Measurements from ENCODE around the gene S100PBP. TPM values are rescaled to one million over a fixed set of nuclear protein-coding genes. Genes with fewer than 3 reads are reported as not detected.
"Not testable (repeated sequence)": the region's sequence is repeated elsewhere in the genome, so short reads cannot be mapped to it uniquely, and the experiment has no call there.

Gene S100PBP
- polyA plus RNA-seq, 1 donor = 23.7 TPM

DNA sequence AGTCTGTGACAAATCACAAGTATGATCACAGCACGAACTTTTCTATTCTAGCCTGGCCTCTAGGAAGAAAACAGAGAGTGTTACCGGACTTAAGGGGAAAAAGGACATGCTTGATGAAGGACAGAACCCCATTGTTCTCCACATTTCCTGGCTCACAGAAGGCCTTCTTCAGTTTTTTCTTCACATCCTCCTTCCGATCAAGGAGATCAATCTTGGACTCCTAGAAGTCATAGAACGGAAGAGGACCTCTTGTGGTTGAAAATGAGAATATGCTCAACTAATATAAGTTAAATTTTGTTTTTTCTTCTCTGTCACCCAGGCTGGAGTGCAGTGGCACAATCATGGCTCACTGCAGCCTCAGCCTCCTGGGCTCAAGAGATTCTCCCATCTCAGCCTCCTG is 30.6 kb upstream of the S100PBP start:
- no peak for DNase-seq

DNA sequence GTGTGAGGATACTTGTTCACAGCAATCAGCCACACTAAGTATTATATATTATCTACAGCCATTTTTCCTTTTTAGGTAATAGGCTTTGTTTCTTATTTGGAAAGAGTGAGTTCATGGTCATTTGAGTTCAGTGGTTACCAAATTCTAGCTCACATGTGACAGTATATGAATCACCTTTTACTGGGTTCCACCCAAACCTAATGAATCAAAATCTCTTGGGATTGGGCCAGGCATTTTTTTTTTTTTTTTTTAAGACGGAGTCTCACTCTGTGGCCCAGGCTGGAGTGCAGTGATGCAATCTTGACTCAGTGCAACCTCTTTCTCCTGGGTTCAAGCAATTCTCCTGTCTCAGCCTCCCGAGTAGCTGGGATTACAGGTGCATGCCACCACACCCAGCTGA is 28.1 kb upstream of the S100PBP start:
- DNase-seq = not testable (repeated sequence)

DNA sequence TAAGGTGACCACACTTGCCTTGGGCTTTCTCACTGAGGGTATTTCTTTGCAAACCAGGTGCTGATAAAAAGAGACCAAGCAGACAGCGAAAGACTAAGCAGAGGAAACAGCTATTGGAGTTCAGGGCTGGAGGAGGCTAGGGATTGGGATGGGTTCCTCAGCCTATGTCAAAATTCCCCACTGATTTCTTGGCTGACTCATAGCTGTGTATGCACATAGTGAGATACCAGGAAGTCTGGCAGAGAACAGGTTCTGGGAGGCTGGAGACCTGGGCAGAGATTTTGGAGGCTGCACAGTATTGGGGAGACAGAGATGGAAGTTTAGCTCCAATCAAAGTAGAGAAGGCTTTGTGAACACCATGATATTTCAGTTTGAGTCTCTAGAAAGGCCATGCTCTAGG is 25.6 kb upstream of the S100PBP start:
- no peak for DNase-seq

DNA sequence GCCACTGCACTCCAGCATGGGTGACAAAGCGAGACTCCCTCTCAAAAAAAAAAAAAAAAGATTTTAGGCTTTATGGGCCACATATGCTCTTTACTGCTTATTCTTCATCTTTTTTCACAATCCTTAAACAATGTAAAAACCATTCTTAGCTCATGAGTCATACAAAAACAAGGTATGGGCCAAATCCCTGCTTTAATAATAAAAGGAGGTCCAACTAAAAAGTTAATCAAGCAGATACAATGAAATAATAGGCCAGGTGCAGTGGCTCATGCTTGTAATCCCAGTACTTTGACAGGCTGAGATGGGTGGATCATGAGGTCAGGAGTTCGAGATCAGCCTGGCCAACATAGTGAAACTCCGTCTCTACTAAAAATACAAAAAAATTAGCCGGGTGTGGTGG is 21.7 kb upstream of the S100PBP start:
- DNase-seq = not testable (repeated sequence)

DNA sequence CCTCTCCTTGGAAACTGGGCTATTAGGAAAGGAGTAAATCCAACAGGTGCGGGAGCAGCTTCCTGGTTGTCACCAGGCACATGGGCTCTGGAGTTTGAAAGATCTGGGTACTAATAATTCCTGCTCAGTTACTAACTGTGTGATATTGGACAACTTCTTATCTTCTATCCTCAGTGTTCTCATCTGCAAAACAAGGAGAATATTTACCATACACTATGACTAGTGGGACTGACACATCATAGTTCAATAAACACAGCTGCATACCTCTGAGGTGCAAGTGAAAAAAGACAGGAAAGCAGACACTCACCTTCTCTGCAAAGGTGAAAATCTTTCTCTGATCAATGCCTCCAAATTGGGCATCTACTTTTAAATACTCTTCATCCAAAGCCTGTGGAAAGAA is 20.0 kb upstream of the S100PBP start:
- no peak for DNase-seq

DNA sequence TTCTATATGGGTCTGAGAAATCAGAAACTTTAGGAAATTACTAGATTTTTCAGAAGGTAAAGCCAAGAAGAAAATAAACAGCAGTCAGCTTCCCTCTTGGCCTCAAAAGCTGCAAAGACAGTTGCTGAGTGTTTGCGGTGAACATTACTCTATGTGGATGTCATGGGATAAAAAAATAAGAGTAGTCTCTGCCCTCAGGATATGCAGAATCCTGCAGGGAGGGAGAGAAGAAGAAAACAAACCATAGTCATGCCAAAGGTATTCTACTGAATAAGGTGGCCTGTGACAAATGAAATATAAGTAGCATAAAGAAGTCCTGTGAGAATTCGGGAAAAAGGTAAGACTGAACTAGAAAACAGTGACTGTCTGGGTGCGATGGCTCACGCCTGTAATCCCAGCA is 19.3 kb upstream of the S100PBP start:
- no peak for DNase-seq

DNA sequence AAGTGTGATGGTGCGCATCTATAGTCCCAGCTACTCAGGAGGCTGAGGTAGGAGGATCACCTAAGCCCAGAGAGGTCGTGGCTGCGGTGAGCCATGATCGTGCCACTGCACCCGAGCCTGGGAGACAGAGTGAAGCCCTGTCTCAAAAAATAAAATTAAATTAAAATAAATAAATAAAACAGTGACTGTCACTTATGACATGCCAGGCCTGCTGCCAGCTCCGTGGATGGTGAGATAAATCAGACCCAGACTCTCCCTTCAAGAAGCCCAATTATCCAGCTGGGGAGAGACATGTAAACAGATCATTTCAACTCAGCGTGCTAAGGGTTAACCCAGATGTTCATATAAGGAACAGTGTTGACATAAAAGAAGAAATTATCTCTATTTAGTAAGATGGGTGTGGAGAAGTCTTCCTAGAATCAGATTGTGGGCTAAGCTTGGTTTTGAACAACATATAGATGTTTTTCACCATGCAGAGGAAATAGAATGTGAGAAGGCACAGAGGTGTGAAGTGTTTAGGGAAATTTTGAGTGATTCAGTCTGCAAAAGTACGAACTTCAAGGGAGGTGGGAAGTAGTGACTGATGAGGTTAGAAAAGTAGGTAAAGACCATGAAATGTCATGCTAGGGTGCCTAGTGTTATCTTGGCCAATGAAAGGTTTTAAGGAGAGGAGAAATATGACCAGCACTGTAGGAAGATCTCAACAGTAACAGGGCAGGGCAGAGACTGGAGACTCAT is 18.6 kb upstream of the S100PBP start:
- DNase-seq = no peak

DNA sequence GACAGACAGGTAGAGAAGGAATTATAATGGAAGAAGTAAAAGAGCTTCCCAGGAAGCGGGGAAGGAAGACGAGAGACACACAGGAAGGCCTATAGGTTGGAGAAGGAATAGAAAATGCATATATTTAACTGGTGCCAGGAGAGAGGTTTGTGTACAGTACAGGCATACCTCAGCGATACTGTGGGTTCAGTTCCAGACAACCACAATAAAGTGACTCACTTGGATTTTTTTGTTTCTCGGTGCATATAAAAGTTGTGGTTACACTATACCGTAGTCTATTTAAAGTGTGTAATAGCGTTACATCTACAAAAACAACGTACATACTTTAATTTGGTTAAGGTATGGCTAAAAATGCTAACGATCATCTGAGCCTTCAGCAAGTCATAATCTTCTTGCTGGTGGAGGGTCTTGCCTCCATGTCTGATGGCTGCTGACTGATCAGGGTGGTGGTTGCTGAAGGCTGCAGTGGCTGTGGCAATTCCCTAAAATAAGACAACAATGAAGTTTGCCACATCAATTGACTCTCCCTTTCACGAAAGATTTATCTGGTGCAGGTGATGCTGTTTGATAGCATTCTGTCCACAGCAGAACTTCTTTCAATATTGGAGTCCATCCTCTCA is 16.2 kb upstream of the S100PBP start:
- DNase-seq = no peak

DNA sequence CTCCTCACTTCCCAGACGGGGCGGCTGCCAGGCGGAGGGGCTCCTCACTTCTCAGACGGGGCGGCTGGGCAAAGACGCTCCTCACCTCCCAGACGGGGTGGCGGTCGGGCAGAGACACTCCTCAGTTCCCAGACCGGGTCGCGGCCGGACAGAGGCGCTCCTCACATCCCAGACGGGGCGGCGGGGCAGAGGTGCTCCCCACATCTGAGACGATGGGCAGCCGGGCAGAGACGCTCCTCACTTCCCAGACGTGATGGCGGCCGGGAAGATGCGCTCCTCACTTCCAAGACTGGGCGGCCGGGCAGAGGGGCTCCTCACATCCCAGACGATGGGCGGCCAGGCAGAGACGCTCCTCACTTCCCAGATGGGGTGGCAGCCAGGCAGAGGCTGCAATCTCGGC is 13.0 kb upstream of the S100PBP start:
- not testable (repeated sequence) for DNase-seq

DNA sequence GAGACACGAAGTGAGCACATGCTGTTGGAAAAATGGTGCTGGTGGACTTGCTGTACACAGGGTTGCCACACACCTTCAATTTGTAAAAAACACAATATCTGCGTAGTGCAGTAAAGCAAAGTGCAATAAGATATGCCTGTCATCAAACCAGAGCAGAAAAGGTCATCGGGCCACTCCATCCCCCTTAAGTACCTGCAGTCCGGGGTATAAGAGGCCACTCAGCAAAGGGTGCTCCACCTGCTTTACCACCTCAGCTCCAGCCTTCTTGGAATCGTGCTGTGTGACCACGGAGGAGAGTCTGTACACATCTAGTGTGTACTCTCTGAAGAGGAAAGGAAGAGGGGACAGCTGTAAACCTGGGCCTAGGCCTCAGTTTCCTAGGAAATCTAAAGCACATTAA is 11.2 kb upstream of the S100PBP start:
- no peak for DNase-seq

DNA sequence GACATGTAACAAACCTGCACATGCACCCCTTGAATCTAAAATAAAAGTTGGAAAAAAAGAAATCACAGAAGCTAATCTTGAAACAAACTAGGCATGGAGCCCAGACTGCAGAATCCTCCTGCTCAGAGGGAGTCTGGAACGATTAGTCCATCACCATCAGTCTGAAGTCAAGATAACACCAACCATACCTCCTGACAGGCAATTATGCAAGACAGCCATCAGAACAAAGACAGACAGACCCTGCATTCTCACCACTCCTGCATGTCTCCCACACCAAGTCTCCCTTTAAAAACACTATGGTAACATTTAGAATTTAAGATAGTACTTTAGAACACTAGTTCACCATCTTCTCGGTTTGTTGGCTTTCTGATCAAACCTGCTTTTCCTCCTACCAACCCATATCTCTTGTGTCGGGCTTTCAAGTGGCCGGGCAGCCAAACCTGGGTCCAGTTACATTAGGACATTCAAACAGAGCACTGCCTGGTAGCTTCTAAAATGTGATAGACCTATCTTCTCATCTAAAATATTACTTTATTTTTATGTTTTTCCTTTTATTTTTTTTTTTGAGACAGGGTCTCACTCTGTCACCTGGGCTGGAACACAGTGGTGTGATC is 10.4 kb upstream of the S100PBP start:
- no peak for DNase-seq

DNA sequence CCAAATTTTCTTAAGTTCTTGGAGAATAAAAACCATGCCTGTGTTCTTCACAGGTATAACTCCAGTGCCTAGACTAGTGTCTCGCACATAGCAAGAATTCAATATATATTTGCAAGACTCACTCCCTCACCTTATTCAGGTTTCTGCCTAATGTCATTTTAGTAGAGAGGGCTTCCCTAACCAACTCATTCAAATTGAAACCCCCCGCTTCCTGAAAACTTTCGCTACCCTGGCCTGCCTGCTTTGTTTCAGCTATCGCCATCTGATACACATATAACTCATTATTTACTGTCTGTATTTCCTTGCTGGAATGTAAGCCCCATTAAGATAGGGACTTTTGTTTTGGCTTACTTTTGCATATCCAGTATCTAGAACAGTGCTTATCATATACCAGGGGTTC is 8.9 kb upstream of the S100PBP start:
- no peak for DNase-seq

DNA sequence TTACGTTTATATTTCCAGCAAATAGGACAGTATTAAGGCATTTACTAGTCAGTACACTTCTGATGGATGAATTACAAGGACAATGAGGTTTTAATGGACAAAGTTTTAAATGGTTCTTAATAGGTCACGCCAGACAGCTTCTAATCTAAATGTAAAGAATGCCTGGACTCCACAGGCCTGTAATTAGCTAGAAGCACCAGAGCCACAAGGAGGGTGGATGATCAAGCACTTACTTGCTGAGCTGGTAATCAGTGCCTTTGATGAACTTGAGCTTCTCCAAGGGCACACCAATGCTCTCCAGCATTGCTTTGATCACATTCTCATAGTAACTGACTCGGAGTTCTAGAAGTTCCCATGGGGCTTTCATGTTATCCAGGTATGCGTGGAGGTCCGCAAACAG is 7.1 kb upstream of the S100PBP start:
- no peak for DNase-seq

DNA sequence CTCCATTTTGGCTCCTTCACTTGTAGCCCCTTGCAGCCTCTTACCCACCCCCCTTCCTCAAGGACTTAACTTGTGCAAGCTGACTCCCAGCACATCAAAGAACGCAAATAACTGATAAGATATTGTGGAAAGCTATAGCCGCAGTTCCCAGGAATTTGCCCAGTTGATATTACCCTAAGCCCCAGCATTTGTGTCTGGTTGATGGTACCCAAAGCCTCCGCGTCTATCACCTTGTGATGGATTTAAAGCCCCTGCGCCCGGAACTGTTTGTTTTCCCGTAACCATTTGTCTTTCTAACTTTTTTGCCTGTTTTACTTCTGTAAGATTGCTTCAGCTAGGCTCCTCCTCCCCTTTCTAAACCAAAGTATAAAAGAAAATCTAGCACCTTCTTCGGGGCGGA is 6.2 kb upstream of the S100PBP start:
- DNase-seq = no peak

DNA sequence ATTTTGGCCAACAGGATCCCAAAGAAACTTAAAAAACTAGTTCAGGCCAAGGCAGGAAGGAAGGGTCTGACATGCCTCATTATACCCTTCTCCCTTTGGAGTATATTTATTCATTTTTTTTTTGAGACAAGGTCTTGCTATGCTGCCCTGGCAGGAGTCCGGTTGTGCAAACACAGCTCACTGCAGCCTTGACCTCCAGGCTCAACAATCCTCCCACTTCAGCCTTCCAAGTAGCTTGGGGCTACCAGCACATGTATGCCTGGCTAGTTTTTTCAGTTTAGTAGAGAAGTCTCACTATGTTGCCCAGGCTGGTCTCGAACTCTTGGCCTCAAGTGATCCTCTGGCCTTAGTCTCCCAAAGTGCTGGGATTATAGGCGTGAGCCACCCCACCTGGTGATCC is 5.5 kb upstream of the S100PBP start:
- DNase-seq = no peak

DNA sequence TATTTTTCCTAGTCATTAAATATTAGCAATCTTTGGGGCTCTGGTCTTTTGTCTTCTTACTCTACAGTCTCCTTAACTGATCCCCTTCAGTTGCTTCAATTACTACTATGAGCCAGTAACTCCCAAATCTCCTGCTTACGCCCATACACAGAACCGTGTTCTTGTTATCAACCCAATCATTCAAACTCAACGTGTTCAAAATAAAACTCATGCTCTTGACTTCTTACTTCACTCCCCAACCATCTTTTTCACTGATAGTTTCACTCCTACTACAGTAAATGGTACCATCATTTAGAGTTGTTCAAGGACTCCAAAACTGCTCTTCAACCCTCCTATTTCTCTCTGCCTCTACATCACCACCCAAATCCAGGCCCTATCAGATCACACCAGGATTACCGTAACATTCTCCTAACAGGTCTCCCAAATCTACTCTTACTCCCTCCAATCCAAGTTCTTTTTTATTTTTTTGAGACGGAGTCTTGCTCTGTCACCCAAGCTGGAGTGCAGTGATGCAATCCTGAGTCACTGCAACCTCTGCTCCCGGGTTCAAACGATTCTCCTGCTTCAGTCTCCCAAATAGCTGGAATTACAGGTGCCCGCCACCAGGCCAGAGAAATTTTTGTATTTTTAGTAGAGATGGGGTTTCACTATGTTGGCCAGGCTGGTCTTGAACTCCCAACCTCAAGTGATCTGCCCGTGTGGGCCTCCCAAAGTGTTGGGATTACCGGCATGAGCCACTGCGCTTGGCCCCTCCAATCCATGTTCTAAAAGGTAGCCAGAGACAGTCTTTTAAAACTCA is 3.3 kb upstream of the S100PBP start:
- DNase-seq = no peak

DNA sequence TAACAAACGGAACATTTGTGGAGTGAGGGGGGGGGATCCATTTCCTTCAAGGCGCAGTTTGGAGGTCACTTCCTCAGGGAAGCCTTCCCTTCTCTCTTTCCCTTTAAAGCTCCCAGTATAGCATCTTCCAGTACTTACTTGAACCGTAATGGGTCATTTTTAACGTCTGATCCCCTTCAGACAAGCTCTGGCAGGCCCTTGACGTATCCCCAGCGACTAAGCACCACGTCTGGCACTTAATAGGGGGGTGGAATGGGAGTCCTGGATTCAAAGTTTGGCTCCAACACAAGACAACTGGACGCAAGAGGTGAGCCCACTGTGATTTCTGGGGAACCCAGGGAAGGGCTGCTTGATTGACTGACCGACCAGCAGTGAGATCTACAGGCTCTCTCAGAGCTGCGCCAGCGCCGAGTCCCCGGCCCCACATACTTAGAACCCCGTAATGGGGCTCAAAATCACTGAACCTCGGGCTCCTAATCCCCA is 736 bp upstream of the S100PBP start:
- no peak for DNase-seq

DNA sequence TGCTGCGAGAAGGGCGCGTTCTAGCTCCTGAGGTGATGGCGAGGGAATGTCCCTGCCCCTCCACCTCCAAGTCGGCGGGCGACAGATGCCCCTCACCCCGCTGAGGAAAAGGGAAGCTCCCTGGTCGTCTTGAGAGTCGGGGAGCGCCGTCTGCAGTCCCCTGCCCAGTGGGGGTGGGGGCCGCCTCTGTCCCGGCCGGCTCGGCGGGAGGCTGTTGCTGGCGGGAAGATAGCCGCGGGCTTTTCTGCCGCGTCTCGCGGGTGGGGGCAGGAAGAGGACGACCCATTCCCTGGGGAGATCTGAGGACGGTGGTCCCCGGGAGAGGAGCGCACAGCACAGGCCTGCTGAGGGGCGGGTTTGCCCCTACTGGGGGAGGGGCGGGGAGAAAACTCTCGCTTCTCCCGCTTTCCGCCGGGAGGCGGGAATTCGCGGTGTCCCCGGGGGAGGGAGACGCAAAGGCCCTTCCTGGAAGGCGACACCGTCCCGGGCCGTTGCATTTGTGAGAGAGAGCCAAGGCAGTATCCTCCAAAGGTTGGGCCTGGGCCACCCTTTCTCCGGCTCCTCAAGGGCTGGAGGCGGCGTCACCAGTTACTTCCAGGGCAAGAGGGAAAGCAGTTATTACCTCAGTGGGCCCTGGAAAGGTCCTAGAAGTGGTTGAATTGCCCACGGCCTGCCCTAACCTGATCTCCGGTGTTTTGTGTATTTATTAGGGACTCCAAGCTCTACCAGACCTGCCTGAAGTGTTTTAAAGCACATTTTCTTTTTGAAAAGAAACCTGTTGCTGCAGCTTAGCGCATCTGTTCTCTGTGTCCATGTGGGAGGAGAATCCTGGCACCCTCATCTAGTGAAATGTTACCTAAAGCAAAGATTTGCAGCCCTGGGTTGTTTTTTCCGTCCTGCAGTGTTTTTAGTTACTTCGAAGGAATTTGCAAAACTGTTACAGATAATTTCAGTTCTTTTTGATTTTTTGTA is 648 bp downstream of the S100PBP start:
- peak; percentile 70 for DNase-seq

DNA sequence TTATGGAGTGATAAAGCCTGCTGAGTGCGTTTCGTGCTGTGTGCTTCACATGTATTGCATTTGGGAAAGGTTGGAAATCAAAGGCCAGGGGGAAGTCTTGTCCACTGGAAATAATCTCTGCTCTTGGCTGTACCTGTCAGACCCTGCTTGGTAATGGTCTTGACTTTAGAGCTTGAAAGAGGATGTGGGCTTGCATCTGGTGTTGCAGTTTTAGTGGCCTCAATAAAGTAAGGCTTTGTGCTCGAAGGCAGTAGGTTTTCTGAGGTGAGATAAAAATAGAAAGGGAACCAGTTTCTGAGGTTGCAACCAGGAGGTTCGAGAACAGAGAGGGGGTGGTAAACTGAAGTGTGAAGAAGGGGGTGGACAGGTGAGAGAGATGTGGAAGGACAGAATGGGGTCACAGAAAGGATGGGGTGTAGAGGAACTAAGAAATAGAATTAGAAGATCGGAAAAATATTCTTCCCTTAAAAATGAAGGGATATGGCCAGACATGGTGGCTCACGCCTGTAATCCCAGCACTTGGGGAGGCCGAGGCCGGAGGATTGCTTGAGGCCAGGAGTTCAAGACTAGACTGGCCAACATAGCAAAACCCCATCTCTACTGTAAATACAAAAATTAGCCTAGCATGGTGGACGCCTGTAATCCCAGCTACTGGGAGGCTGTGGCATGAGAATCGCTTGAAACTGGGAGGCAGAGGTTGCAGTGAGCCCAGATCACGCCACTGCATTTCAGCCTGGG is 1.5 kb downstream of the S100PBP start:
- no peak for DNase-seq

DNA sequence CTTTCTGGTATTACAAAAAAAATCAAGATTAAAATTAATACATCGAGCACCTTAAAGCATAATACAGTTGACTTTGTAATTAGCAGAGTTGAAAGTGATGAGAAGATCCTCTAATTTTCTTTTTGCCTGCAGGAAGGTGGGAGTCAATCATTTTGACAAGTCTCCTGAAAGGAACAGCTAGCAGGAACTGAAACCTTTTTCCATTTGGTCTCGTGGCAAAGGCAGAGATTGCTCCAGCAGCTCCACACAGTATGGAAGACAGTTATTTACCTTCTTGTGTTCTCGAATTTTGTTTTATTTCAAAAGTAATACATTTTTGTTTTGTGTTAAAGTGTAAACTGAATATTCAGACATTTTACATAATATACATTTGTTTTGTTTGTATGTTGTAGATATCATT is 7.7 kb downstream of the S100PBP start:
- no peak for DNase-seq

DNA sequence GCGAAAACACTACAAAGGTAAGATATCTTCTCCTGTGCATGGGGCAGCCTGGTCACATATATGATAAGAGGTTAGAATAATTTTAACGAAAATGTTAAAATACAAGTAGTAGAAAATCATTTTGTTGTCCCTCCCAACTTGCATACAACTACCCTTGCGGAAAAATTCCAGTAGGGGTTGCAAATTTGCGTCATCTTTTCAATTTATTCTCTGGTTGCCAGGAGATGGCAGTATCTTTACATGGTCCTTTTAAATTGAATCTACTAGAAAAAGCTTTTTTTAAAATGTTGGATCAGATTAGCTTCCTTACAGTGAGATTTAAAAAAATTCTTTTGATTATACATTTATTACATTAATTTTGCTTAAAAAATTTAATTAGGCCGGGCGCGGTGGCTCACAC is 10.9 kb downstream of the S100PBP start:
- DNase-seq = peak; percentile 31

Data from hindlimb muscle (tissue), 1 donor.